CD4-positive, alpha-beta T cell treated with Interleukin-4 for 1 hour (primary cell): Measurements from ENCODE around the gene MBNL1.

Experiments
- DNase-seq, 2 donors: peaks; one replicate each; pipeline ENCODE4 v3.0.0-alpha.2; 2020 to 2022

The MBNL1 gene

DNA sequence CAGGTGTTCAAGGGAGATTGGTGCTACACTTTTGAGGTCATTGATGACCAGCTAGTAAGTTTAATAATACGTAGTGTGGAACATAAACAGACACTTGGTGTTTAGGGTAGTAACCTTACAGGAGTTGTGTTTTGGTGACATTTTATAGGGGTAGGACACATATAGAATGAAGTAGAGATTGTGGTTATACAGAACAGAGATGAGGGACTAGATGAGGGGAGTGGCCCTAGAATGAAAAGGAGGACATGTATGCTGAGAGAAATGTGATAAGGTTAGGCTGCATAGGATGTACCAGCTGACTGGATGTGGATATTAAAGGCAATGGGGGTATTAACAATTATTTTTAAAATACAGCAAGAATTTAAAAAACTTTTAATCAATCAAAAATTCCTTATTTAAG is 8.0 kb downstream of the MBNL1 start:
- no peak for DNase-seq

GRCh38 chr3:152277198-152277597 is 8.5 kb downstream of the MBNL1 start:
- no peak for DNase-seq

- DNase-seq = no peak
These were observed 10.2 kb downstream of the MBNL1 start for GRCh38 chr3:152278756-152279427.

GRCh38 chr3:152279479-152279878 is 10.8 kb downstream of the MBNL1 start:
- DNase-seq = no peak

DNA sequence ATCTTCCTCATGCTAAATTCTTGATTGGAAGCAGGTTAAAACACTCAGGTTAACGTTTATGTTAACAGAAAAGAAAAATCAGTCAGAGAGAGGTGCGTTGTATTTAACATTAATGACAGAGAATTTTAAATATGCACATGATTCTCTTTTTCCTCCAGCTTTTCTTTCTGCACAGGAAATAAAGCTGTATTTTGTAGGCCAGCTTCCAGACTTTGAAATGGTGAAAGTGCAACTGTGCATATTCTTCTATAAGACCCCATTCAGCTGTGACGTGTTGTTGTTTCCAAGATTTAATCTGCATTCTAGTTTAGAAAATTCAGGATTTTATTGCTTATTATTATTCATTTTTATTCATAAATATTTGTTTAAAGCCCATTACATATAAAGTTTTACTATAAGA is 11.8 kb downstream of the MBNL1 start:
- DNase-seq = no peak

DNA sequence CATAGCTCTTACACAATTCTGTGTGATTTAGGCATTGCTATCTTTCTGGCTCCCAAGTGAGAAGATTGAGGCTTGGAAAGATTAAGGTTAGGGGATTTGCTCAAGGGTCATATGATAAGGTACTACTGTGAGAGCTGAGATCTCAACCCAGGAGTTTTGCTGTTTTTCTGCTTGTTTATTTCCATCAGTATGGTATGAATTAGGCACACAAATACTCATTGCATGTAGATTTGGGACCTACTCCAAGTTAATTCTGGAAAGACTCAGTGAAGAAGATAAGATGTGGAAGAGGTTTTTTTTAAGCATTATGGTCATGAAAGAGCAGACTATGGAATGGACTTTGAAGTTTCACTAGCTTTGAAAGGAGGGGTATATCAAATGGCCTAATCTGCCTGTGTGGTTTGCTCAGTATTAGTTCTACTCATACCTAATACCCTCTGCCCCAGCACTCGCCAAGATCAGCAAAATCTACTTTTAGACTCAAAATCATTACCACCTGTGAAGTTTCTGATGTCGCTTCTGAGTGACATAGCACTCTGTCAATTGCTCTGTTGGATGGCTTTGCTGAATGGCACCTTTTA is 12.5 kb downstream of the MBNL1 start:
- no peak for DNase-seq

DNA sequence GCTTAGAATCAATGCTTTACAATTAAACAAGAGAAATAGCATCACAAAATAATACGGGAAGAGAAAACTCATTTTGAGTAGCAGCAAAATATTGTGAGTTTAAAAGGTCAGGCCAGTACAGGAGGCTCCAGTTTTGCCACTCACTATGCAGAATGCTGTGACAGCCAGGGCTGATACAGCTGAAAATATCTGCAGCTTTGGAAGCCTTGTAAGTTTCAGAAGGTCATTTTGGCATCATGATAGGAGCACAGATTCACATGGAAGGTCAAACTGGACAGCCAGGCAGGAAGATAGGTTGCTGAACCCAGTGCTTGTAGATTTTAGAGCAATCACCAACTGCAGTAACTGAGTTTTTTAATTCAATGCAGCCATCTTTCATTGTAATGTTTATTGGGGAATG is 14.1 kb downstream of the MBNL1 start:
- no peak for DNase-seq

DNA sequence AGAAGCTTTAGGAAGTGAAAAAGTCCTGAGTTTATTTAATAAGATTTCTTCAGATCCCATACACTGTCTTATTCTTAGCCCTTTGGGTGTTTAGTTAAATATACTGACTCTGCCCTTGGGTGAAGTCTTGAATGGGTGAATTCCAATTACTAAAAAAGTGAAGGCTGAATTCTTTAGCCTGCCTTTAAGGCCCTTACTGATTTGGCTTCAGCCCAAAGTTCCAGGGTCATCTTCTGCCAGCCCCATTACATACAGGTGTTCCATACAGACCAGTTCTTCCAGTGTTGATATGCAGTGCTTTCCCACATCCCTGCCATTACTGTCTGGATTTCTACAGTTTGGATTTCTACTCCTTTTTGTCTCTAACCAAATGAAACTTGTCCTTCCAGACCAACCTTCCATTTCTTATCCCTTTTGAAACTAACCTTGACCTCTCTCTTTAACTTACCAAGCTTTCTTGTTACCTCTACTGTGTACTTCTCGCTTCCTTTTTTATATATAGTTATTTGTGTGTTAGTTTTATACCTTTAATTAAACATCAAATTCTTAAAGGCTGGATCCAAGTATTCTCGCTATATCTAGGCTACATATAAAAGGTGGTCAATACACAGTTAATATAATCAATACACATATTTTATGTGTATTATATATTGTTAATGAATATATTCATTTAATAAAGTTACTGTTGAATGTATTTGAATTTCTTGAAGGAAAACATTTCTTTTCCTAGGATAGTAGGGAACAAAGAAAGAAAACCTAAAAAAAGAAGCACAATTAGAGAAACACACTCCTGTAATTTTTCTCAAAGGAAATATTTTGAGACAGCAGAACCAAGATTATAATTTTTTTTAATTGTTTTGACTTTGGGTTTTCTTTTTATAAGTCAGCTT is 15.0 kb downstream of the MBNL1 start:
- DNase-seq = no peak

- peak in 1 of 2 donors; percentile 70 for DNase-seq
These were observed 16.2 kb downstream of the MBNL1 start for GRCh38 chr3:152284906-152285305.

DNA sequence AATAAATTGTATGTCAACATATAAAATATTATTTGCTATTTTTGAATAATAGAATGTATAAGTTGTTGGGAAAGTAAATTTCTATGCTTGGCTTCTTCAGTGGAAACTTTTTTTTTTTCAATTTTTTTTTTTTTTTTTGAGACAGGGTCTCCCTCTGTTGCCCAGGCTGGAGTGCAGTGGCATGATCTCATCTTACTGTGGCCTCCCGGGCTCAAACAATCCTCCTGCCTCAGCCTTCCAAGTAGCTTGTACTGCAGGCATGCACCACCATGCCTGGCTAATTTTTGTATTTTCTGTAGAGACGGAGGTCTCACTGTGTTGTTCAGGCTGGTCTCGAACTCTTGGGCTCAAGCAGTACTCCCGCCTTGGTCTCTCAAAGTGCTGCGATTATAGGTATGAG is 16.8 kb downstream of the MBNL1 start:
- DNase-seq = no peak

- DNase-seq = no peak
These were observed 19.3 kb downstream of the MBNL1 start for GRCh38 chr3:152287898-152288576.

GRCh38 chr3:152288681-152289080 is 20.0 kb downstream of the MBNL1 start:
- no peak for DNase-seq

DNA sequence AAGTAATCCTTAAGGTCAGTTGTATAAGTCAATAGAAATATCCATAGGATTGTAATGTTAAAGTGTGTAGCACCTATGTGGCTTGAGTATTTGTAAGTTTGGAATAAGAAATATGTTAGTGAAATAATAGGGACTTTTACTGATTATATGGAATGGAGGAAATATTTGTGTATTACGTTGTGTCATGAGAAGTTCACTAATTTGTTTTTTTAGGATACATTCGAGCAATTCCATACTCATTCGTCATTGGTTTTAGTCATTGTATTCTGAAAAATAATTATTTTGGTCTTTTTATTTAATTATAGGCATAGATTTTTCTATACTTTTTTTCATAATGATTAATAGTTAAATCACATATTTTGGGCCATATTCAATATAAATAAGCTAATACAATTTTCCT is 21.0 kb downstream of the MBNL1 start:
- DNase-seq = no peak

DNA sequence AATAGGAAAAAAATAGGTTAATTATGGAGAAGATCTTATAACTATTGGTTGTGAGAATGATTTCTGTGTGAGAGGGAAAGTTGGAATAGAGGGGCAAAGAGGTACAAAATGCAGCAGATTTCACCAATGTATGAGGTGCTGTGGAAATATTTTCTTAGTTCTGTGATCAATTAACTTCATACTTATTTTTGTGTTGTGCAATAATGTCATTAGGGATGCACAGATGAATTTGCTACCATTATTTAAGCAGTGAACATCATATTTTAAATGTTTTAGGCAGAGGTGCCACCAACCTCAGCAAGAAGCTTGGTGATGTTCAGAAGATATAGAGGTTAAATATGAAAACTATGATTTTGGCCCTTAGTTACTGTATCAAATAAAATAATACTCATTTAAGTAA is 21.6 kb downstream of the MBNL1 start:
- no peak for DNase-seq

- no peak for DNase-seq
These were observed 22.5 kb downstream of the MBNL1 start for GRCh38 chr3:152291238-152291637.

DNA sequence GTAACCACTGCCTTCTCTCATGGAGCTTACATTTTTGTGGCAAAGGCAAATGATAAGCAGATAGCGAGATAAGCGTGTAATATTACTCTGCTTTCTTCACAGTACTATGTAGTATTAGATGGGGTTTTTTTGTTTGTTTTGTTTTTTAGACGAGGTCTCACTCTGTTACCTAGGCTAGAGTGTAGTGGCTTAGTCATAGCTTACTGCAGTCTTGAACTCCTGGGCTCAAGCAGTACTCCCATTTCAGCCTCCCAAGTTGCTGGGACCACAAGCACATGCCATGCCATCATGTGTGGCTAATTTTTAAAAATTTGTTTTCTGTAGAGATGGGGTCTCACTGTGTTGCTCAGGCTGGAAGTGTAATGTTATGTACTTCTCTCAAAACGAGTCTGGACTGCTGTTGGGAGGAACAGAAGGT is 22.9 kb downstream of the MBNL1 start:
- DNase-seq = peak in 1 of 2 donors; percentile 59

DNA sequence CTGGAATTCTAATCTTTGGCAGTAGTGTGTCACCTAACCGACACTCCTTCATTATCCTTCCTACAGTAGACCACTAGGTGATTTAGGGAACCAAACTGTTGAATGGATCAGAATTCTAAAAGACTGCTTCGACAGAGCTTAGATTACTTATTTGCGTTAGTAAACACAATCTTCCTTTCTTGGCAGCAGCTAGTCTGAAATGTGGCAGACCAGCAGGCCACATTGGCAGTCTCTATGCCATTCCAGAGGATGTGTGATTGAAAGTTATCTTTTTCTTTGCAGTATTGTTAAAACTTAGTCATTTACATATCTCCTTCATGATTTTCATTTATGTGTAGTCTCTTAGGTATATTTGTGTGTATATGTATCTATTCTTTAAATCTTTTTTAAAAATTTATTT is 23.6 kb downstream of the MBNL1 start:
- no peak for DNase-seq

DNA sequence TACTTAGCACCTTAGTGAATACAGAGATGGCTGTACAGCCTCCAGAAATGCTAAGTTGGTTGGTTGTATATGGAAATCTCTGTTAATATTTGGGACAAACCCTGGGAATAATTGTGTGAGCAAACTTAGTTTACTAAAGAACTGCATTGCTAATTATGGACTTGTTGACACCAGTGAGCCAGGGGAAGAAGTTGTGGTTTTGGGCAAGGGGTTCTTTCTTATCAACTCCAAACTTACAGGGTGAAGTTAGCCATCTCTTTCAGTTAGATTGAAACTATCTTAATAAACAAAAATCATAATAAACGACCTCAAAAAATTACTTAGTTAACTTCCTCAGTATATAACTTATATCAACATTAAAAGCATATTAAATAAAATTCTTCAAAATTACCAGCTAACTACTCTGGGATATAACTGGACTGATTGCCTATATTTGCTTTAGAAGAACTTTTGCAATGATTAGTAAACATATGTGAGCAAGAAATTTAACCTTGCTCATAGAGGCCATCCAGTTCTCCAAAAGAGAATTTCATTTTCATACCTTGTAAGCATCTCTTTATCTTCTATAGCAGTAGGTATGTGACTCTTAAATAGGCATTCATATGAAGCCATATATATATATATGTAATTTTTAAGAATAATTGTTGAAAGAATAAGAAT is 24.7 kb downstream of the MBNL1 start:
- DNase-seq = no peak

DNA sequence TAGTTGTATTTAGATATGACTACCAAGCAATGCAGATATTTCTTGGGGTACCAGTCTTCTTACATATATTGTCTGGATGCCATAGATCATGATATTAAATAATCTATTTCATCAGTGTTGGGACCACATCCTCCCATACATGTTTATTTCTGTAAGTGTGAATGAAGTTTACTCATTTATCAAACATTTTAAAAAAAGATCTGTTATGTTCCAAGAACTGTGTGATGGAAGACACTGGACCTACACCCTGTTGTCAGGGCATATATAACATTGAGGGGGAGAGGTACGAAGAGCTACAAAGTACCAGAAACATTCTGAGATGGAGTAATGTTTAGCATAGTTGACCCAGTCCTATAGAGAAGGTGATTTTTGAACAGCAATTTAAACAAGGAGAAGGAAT is 26.6 kb downstream of the MBNL1 start:
- no peak for DNase-seq

- DNase-seq = no peak
These were observed 27.1 kb downstream of the MBNL1 start for GRCh38 chr3:152295806-152296205.

- DNase-seq = no peak
These were observed 27.7 kb downstream of the MBNL1 start for GRCh38 chr3:152296382-152296781.

DNA sequence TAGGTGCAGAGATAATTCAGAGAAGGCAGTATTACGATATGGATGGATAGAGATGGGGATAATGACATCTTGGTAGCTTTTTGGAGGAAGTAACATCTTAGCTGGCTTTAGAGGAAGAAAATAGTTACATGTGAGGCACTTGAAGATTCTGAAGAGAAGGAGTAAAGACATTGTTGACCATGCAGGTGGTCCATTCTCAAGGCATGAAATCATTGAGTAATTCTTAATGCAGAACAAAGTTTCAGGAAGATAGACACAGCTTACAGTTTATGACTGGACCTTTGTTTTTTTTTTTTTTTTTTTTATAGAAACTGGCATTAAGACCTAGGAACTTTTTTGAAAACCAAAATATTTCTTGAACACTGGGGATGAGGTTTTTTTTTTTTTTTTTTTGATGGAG is 28.2 kb downstream of the MBNL1 start:
- no peak for DNase-seq
